ENCODE data around the gene SLC27A5. TPM values are rescaled to one million over a fixed set of nuclear protein-coding genes. Genes with fewer than 3 reads are reported as not detected.
A peak's percentile ranks its signal among the peaks of the same experiment; 100 is the strongest.

Gene SLC27A5
- total and polyA plus RNA-seq, 2 experiments from 2014 or later, result 3.6 to 5.1 TPM

- no peak overlapping the region for H3K4me2 ChIP-seq (ENCODE audit: unreplicated experiment)
- H3K9ac ChIP-seq, result no peak overlapping the region
- no peaks in the 10 kb centered on the region for H3K27me3 ChIP-seq (replicated peaks; ENCODE audit: insufficient read depth)
- H2AFZ ChIP-seq, result no peak overlapping the region
- no peaks in the 10 kb centered on the region for H4K20me1 ChIP-seq (ENCODE audit: insufficient read depth)
- in situ Hi-C loops (cut with MboI), result no loop called here
- H3K9me3 ChIP-seq (ENCODE audit: low read depth), result no peaks in the 10 kb centered on the region
- no peak for TF ChIP-seq EZH2 (IDR thresholded peaks at IDR 0.05; ENCODE audit: insufficient read depth, poor library complexity, severe bottlenecking)
- no peak for TF ChIP-seq EZH2phosphoT487 (IDR thresholded peaks at IDR 0.05; ENCODE audit: insufficient read depth, low read depth)
- H3K9me2 ChIP-seq (ENCODE audit: insufficient read depth), result no peaks in the 10 kb centered on the region
- no peak overlapping the region for H3K27ac ChIP-seq
- no peaks in the 10 kb centered on the region for H3K4me1 ChIP-seq (ENCODE audit: insufficient read depth)
- no peaks in the 10 kb centered on the region for H3K79me2 ChIP-seq (ENCODE audit: insufficient read depth)
- DNase-seq, result no peak
- no peaks in the 10 kb centered on the region for H3F3A ChIP-seq (ENCODE audit: insufficient read depth)
- 86 to 89% methylated on average over 14 of the region's 14 CpGs for WGBS, 2 experiments (ENCODE audit: low coverage in 1 of 2, low lambda C conversion rate in 2 of 2, missing lambda C conversion rate in 2 of 2)
- no peaks in the 10 kb centered on the region for H3K36me3 ChIP-seq (ENCODE audit: low read depth)
- no peak overlapping the region for H3K4me3 ChIP-seq
Measured at GRCh38 chr19:58500242-58500641, 11.6 kb downstream of the SLC27A5 start.

- peak overlapping the region; percentile 86 for H3K9ac ChIP-seq
- peak; percentile 100 for DNase-seq
- H3K27ac ChIP-seq, result peak overlapping the region; percentile 29
- H3K36me3 ChIP-seq (ENCODE audit: low read depth), result no peaks in the 10 kb centered on the region
- H3K79me2 ChIP-seq (ENCODE audit: insufficient read depth), result no peaks in the 10 kb centered on the region
- no peaks in the 10 kb centered on the region for H3F3A ChIP-seq (ENCODE audit: insufficient read depth)
- 4 to 5% methylated on average over 56 to 57 of the region's 60 CpGs for WGBS, 2 experiments (ENCODE audit: low coverage in 1 of 2, low lambda C conversion rate in 2 of 2, missing lambda C conversion rate in 2 of 2)
- H3K27me3 ChIP-seq (replicated peaks; ENCODE audit: insufficient read depth), result no peaks in the 10 kb centered on the region
- H3K4me1 ChIP-seq (ENCODE audit: insufficient read depth), result no peaks in the 10 kb centered on the region
- H2AFZ ChIP-seq, result peak overlapping the region; percentile 100
- H3K9me3 ChIP-seq (ENCODE audit: low read depth), result no peaks in the 10 kb centered on the region
- peak overlapping the region; percentile 84 for H3K4me3 ChIP-seq
- H3K9me2 ChIP-seq (ENCODE audit: insufficient read depth), result no peaks in the 10 kb centered on the region
- H3K4me2 ChIP-seq (ENCODE audit: unreplicated experiment), result peak overlapping the region; percentile 93
- no peaks in the 10 kb centered on the region for H4K20me1 ChIP-seq (ENCODE audit: insufficient read depth)
- in situ Hi-C loops (cut with MboI), result no loop called here
- TF ChIP-seq EZH2 (IDR thresholded peaks at IDR 0.05; ENCODE audit: insufficient read depth, poor library complexity, severe bottlenecking), result no peak
- no peak for TF ChIP-seq EZH2phosphoT487 (IDR thresholded peaks at IDR 0.05; ENCODE audit: insufficient read depth, low read depth)
Measured at GRCh38 chr19:58499021-58499927, 12.5 kb downstream of the SLC27A5 start.

DNA sequence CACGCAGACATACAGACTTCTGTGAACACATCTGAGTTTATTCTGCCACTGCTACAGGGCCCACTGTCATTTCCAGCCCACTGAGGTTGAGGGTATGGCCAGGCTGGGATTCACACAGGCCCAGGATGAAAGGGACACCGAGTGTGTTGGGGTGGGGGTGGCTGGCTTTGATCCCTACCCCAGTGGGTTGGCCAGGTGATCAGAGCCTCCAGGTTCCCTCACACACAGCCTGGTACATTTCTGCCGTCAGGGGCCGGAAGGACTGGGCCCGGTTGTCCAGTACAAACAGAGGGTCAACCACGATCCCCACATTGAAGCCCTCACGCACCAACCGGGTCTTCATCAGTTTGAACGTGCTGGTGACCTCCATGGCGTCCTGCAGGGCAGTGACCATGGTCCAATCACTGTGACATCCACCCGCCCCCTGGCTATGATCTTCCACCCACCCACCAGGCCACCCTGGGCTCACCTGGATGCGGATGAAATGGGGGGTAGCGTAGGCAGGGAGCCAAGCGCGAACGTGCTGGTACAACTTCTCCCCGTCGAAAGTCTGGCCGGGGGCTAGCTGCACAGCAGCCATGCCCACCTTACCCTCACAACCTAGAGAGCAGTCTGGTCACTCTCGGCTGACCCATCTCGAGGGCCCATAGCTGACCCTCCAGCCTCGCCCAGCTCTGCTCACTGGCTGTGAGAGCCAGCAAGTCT, 13.3 kb downstream of the SLC27A5 start:
- H3K9me3 ChIP-seq (ENCODE audit: low read depth), result no peaks in the 10 kb centered on the region
- H3K9me2 ChIP-seq (ENCODE audit: insufficient read depth), result no peaks in the 10 kb centered on the region
- no peak for DNase-seq
- H3K4me2 ChIP-seq (ENCODE audit: unreplicated experiment), result peak overlapping the region; percentile 73
- H3K36me3 ChIP-seq (ENCODE audit: low read depth), result no peaks in the 10 kb centered on the region
- peak overlapping the region; percentile 84 for H3K4me3 ChIP-seq
- H3K79me2 ChIP-seq (ENCODE audit: insufficient read depth), result no peaks in the 10 kb centered on the region
- peak overlapping the region; percentile 100 for H2AFZ ChIP-seq
- TF ChIP-seq EZH2phosphoT487 (IDR thresholded peaks at IDR 0.05; ENCODE audit: insufficient read depth, low read depth), result no peak
- in situ Hi-C loops (cut with MboI), result no loop called here
- H3K9ac ChIP-seq, result 0 out of 2 replicates have a peak overlapping the region, but pooled peaks have one; percentile 33
- H3K4me1 ChIP-seq (ENCODE audit: insufficient read depth), result no peaks in the 10 kb centered on the region
- H4K20me1 ChIP-seq (ENCODE audit: insufficient read depth), result no peaks in the 10 kb centered on the region
- no peaks in the 10 kb centered on the region for H3K27me3 ChIP-seq (replicated peaks; ENCODE audit: insufficient read depth)
- H3K27ac ChIP-seq, result no peak overlapping the region
- no peaks in the 10 kb centered on the region for H3F3A ChIP-seq (ENCODE audit: insufficient read depth)
- WGBS, 2 experiments (ENCODE audit: low coverage in 1 of 2, low lambda C conversion rate in 2 of 2, missing lambda C conversion rate in 2 of 2), result 58 to 64% methylated on average over 11 to 22 of the region's 22 CpGs

DNA sequence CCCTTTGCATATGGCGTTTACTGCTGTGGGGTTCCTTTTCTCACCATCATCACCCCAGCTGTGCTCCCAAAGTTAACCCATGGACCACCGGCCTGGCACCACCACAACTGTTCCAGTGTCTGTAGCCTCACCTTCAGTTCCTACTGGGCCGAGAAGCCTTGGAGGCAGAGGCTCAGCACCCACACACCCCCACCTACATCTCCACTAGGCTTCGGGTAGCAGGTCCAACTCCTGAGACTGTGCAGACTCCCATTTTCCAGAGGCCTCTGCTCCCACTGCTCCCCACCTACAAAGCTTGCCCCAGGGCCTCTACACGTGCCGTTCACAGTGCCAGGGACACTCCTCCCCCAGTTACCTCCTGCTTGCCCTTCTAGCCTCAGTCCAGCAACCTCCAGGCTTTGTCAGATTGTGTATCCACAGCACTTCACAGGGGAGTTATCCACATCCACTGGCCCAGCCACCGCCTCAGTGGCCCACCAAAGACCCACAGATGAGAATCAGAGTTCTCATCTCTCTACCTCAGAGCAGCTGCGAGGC, 14.1 kb downstream of the SLC27A5 start:
- Histone ChIP-seq H3K9ac (no peak overlapping the region), H3K27ac (no peak overlapping the region), H3K27me3 (replicated peaks; ENCODE audit: insufficient read depth) (no peaks in the 10 kb centered on the region), H3F3A (ENCODE audit: insufficient read depth) (no peaks in the 10 kb centered on the region), H3K4me3 (no peak overlapping the region), H4K20me1 (ENCODE audit: insufficient read depth) (no peaks in the 10 kb centered on the region), H3K4me2 (ENCODE audit: unreplicated experiment) (no peak overlapping the region), H2AFZ (no peak overlapping the region), H3K36me3 (ENCODE audit: low read depth) (no peaks in the 10 kb centered on the region), H3K9me3 (ENCODE audit: low read depth) (no peaks in the 10 kb centered on the region), H3K4me1 (ENCODE audit: insufficient read depth) (no peaks in the 10 kb centered on the region), H3K9me2 (ENCODE audit: insufficient read depth) (no peaks in the 10 kb centered on the region), H3K79me2 (ENCODE audit: insufficient read depth) (no peaks in the 10 kb centered on the region)
- in situ Hi-C loops (cut with MboI), result no loop called here
- DNase-seq, result no peak
- 76 to 77% methylated on average over 8 of the region's 8 CpGs for WGBS, 2 experiments (ENCODE audit: low coverage in 1 of 2, low lambda C conversion rate in 2 of 2, missing lambda C conversion rate in 2 of 2)
- TF ChIP-seq EZH2phosphoT487 (IDR thresholded peaks at IDR 0.05; ENCODE audit: insufficient read depth, low read depth) (no peak), EZH2 (IDR thresholded peaks at IDR 0.05; ENCODE audit: insufficient read depth, poor library complexity, severe bottlenecking) (no peak)

Data from GM23248 (cell line).